Endothelial cell of umbilical vein (primary cell): ENCODE results near the gene LAMTOR5.
"Not testable (repeated sequence)": the region's sequence is repeated elsewhere in the genome, so short reads cannot be mapped to it uniquely, and the experiment has no call there.

Experiments used
- EZH2 ChIP-seq: IDR thresholded peaks from 2 replicates; pipeline ENCODE4 v1.6.1; 2012; ENCODE audit warnings: borderline replicate concordance, low read depth, mild to moderate bottlenecking, moderate library complexity, low read length, inconsistent platforms; ENCODE audit not compliant: severe bottlenecking
- GATA2 ChIP-seq: IDR thresholded peaks from 2 replicates; pipeline ENCODE4 v1.7.0; 2011; ENCODE audit warnings: low read depth, mild to moderate bottlenecking, moderate library complexity, mixed read lengths, low read length; ENCODE audit not compliant: insufficient read length, insufficient read depth
- JUN ChIP-seq: IDR thresholded peaks from 2 replicates; pipeline ENCODE4 v1.6.1; 2011; ENCODE audit warnings: borderline replicate concordance, low read depth; ENCODE audit not compliant: insufficient read length, insufficient read depth
- MYC ChIP-seq: IDR thresholded peaks from one replicate; pipeline ENCODE4 v1.6.1; 2011; ENCODE audit warnings: mild to moderate bottlenecking, low read depth, low read length
- POLR2A ChIP-seq: IDR thresholded peaks from 2 replicates; pipeline ENCODE4 v1.6.1; 2012; ENCODE audit warnings: low read depth, mild to moderate bottlenecking, control low read depth, low read length
- POLR2AphosphoS5 ChIP-seq: IDR thresholded peaks from 2 replicates; pipeline ENCODE4 v1.6.1; 2012; ENCODE audit warnings: low read depth, mild to moderate bottlenecking, control low read depth, low read length, moderate library complexity; ENCODE audit not compliant: insufficient read depth
- TF ChIP-seq, protein P1 (sequence below), 2 donors: IDR thresholded peaks; 1 replicate in 1 of 2; 2 replicates in 1 of 2; pipeline ENCODE4 v1.5.1; 2011; ENCODE audit warnings: low read length in 2 of 2, mild to moderate bottlenecking in 2 of 2, moderate library complexity in 2 of 2, control low read depth in 1 of 2, inconsistent platforms in 1 of 2, low read depth in 1 of 2; ENCODE audit not compliant: insufficient read depth in 1 of 2; ENCODE audit errors: extremely low read depth in 1 of 2
- TF ChIP-seq, protein P2 (sequence below): IDR thresholded peaks from 2 replicates; pipeline ENCODE4 v1.6.1; 2011; ENCODE audit not compliant: insufficient read depth, insufficient read length

DNA sequence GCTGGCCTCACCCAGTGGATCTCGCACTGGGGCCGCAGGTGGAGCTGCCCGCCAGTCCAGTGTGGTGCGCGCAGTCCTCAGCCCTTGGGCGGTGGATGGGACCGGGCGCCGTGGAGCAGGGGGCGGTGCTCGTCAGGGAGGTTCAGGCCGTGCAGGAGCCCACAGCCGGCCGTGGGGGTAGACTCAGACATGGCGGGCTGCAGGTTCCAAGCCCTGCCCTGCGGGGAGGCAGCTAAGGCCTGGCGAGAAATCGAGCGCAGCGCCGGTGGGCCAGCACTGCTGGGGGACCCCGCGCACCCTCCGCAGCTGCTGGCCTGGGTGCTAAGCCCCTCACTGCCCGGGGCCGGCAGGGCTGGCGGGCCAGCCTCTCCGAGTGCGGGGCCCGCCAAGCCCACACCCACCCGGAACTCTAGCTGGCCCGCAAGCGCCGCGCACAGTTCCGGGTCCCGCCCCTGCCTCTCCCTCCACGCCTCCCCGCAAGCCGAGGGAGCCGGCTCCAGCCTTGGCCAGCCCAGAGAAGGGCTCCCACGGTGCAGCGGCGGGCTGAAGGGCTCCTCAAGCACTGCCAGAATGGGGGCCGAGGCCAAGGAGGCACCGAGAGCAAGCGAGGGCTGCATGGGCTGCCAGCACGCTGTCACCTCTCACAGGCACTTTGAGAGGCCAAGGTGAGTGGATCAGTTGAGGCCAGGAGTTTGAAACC lies 11.1 kb downstream of the LAMTOR5 start:
- not testable (repeated sequence) for TF ChIP-seq POLR2A, GATA2, EZH2, POLR2AphosphoS5, JUN, MYC
- TF ChIP-seq, protein P1, sequence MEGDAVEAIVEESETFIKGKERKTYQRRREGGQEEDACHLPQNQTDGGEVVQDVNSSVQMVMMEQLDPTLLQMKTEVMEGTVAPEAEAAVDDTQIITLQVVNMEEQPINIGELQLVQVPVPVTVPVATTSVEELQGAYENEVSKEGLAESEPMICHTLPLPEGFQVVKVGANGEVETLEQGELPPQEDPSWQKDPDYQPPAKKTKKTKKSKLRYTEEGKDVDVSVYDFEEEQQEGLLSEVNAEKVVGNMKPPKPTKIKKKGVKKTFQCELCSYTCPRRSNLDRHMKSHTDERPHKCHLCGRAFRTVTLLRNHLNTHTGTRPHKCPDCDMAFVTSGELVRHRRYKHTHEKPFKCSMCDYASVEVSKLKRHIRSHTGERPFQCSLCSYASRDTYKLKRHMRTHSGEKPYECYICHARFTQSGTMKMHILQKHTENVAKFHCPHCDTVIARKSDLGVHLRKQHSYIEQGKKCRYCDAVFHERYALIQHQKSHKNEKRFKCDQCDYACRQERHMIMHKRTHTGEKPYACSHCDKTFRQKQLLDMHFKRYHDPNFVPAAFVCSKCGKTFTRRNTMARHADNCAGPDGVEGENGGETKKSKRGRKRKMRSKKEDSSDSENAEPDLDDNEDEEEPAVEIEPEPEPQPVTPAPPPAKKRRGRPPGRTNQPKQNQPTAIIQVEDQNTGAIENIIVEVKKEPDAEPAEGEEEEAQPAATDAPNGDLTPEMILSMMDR (IDR thresholded peaks at IDR 0.05; ENCODE audit: extremely low read depth in 1 of 2, insufficient read depth in 1 of 2, low read depth in 1 of 2, low read length in 2 of 2), result not testable (repeated sequence)
- TF ChIP-seq, protein P2, sequence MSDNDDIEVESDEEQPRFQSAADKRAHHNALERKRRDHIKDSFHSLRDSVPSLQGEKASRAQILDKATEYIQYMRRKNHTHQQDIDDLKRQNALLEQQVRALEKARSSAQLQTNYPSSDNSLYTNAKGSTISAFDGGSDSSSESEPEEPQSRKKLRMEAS, result not testable (repeated sequence)
